ENCODE measurements around the gene SDHB.

DNA sequence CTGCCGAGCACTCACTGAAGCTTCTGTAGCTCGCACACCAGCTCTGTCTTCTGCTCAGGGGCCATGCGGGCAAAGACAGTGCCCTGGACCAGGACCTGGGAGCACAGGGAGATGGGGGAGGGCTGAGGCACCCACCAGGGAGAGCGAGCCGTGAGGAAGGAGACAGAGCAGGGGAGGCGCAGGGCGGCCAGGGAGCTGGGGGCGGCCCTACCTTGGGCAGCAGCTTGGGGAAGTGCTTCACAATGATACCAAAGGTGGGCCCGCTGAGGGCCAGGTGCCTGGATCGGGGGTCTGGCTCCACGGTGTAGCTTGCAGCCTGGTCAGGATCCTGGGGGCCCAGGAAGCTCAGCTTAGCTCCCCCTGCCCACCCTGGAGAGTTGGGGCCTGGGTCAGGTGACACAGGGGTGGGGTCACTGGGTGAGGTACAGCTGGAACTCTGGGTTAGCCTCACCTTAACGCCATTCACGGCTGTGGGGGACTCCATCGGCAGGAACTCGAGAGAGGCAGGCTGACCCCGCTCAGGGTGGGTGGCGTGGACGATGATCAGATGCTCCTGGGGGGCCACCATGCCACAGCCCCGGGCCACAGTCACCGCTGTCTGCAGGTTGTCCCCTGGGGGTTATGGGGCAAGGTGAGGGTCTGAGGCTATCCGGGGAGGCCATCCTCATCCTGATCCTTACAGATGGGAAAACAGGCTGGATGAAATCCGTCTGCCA lies 64.0 kb downstream of the SDHB start:
- TF ChIP-seq, protein P1, sequence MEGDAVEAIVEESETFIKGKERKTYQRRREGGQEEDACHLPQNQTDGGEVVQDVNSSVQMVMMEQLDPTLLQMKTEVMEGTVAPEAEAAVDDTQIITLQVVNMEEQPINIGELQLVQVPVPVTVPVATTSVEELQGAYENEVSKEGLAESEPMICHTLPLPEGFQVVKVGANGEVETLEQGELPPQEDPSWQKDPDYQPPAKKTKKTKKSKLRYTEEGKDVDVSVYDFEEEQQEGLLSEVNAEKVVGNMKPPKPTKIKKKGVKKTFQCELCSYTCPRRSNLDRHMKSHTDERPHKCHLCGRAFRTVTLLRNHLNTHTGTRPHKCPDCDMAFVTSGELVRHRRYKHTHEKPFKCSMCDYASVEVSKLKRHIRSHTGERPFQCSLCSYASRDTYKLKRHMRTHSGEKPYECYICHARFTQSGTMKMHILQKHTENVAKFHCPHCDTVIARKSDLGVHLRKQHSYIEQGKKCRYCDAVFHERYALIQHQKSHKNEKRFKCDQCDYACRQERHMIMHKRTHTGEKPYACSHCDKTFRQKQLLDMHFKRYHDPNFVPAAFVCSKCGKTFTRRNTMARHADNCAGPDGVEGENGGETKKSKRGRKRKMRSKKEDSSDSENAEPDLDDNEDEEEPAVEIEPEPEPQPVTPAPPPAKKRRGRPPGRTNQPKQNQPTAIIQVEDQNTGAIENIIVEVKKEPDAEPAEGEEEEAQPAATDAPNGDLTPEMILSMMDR (IDR thresholded peaks at IDR 0.05): no peak
- TF ChIP-seq POLR2A (IDR thresholded peaks at IDR 0.05): no peak

All from ovary (tissue), 3 donors.